BE2C (cell line): ENCODE measurements around the gene ZNF503.

Experiments
- DNase-seq: peaks from one replicate; pipeline ENCODE4 v3.0.0-alpha.2; 2020
- H3K27me3 ChIP-seq: fragments of 250-450 bp; sonication (Bioruptor Pico); 2 replicates; pipeline ENCODE4 v1.5.1; 2020; ENCODE audit warnings: mild to moderate bottlenecking
- H3K36me3 ChIP-seq: fragments of 250-450 bp; sonication (Bioruptor Pico); 2 replicates; pipeline ENCODE4 v1.5.1; 2020; ENCODE audit warnings: mild to moderate bottlenecking
- H3K4me1 ChIP-seq: fragments of 250-450 bp; sonication (Bioruptor Pico); 2 replicates; pipeline ENCODE4 v1.5.1; 2020
- H3K4me3 ChIP-seq: 2 replicates; pipeline ENCODE4 v1.5.1; 2011; ENCODE audit warnings: low read depth, low read length
- H3K9me3 ChIP-seq: fragments of 250-450 bp; sonication (Bioruptor Pico); 2 replicates; pipeline ENCODE4 v1.5.1; 2020
- CTCF ChIP-seq: IDR thresholded peaks from 2 replicates; pipeline ENCODE4 v1.5.1; 2012; ENCODE audit warnings: mild to moderate bottlenecking, low read depth, low read length

ZNF503 gene

DNA sequence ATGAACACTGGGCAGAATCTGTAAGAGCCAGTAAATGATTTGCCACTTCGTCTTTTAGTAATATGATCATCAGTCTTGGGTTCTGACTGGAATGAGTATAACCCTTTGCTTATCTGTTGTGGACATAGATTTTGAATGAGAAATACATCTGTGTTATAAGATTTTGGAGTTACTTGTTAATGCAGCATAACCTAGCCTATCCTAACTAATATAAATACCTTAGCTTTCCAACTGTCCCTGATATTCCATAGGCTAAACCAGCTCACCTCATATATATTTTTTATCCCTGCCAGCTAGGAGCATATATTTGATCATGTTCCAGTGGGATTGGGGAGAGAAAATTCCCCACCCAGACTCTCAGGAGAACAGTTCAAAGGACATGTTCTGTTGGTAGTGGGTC, 44.9 kb upstream of the ZNF503 start:
- Histone ChIP-seq H3K9me3 (peaks cover 2% of the 10 kb centered on the region; the same call in 1 of the 2 replicates), H3K27me3 (no peaks in the 10 kb centered on the region), H3K36me3 (no peaks in the 10 kb centered on the region), H3K4me1 (no peaks in the 10 kb centered on the region), H3K4me3 (no peak overlapping the region)
- no peak for DNase-seq
- TF ChIP-seq CTCF = no peak

DNA sequence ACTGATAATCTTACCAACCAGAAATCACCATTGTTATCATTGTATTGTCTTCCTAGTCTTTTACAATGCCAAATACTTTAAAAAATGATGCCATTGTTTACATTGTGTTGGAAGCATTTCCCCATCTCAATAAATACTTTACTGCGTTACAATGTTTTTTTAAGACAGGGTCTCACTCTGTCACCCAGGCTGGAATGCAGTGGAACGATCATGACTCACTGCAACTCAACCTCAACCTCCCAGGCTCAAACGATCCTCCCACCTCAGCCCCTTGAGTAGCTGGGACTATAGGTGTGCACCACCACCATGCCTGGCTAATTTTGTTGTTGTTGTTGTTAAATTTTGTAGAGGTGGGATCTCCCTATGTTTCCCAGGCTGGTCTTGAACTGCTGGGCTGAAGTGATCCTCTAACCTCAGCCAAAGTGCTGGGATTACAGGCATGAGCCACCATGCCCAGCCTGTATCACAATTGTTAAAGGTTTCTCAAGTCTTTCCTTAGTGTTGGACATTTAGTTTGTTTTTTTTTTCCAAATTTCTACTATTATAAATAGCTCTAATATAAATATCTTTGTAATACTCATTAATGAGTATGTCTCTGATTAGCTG, 43.3 kb upstream of the ZNF503 start:
- Histone ChIP-seq H3K36me3 (no peaks in the 10 kb centered on the region), H3K9me3 (peaks cover 2% of the 10 kb centered on the region; the same call in 1 of the 2 replicates), H3K4me1 (no peaks in the 10 kb centered on the region), H3K27me3 (no peaks in the 10 kb centered on the region), H3K4me3 (no peak overlapping the region)
- no peak for TF ChIP-seq CTCF
- DNase-seq = no peak

- no peak for TF ChIP-seq CTCF
Observed at GRCh38 chr10:75443362-75443761, 41.8 kb upstream of the ZNF503 start.

DNA sequence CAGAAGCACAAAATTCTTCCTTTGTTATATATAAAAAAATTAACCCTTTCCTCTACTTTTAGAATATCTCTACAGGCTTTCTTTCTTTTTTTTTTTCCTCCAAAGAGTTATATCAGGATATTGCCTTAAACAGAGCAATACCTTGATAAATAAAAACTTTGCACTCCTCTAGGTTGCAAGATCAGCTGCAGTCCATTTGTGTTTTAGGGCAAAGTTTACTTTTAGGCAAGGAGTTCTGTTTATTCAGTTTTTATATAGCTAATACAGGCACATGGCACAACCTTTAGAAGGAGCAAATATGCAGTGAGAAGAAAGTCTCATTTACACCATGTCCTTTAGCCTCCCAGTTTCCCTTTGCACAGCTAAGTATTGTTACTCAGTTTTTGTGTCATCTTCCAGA, 40.1 kb upstream of the ZNF503 start:
- Histone ChIP-seq H3K4me3 (no peak overlapping the region), H3K36me3 (no peaks in the 10 kb centered on the region), H3K9me3 (peaks cover 2% of the 10 kb centered on the region; the same call in 1 of the 2 replicates), H3K27me3 (no peaks in the 10 kb centered on the region), H3K4me1 (no peaks in the 10 kb centered on the region)
- no peak for TF ChIP-seq CTCF
- DNase-seq = no peak

More at GRCh38 chr10:75443362-75443761, 41.8 kb upstream of the ZNF503 start:
- no peaks in the 10 kb centered on the region for H3K36me3 ChIP-seq
- no peaks in the 10 kb centered on the region for H3K4me1 ChIP-seq
- H3K27me3 ChIP-seq = no peaks in the 10 kb centered on the region
- H3K4me3 ChIP-seq = no peak overlapping the region
- H3K9me3 ChIP-seq = peaks cover 2% of the 10 kb centered on the region; the same call in 1 of the 2 replicates
- no peak for DNase-seq

- no peak for DNase-seq
- TF ChIP-seq CTCF = no peak
- no peaks in the 10 kb centered on the region for H3K27me3 ChIP-seq
- H3K36me3 ChIP-seq = no peaks in the 10 kb centered on the region
- no peak overlapping the region for H3K4me3 ChIP-seq
- H3K4me1 ChIP-seq = no peaks in the 10 kb centered on the region
- peaks cover 2% of the 10 kb centered on the region; the same call in 1 of the 2 replicates for H3K9me3 ChIP-seq
Observed at GRCh38 chr10:75441196-75441595, 39.6 kb upstream of the ZNF503 start.

DNA sequence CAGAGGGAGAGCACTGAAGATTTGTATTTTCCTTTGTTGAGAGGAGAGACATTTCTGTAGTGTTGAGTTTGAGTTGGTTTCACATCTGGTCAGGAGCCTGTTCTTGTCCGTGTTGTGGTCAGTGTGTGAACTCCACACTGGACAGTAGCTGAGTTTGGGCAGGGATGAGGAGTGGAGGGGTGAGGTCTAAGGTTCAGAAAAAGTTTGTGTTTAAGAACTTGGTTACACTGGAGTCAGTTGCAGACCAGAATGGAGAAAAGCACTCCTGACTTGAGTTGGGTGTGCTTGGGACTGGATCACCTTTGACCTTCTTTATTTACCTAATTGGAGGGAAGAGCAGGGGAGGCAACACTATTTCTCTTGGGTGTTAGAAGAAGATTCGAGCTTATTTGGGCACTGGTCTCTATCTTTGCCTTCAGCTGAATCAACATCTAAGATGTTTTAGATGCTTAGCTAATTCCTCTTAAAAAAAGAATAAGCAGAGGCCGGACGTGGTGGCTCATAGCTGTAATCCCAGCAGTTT, 38.8 kb upstream of the ZNF503 start:
- Histone ChIP-seq H3K36me3 (no peaks in the 10 kb centered on the region), H3K27me3 (no peaks in the 10 kb centered on the region), H3K9me3 (peaks cover 2% of the 10 kb centered on the region; the same call in 1 of the 2 replicates), H3K4me1 (no peaks in the 10 kb centered on the region), H3K4me3 (no peak overlapping the region)
- DNase-seq = no peak
- no peak for TF ChIP-seq CTCF
